GM12878 (cell line): ENCODE measurements around the gene SPTLC2. TPM values are rescaled to one million over a fixed set of nuclear protein-coding genes. Genes with fewer than 3 reads are reported as not detected.

Source experiments
- ATAC-seq: fragments of 200-7000 bp; cut with Tn5 transposase; 3 replicates; pipeline ENCODE4 v1.9.1; 2020; ENCODE audit warnings: mild to moderate bottlenecking, moderate library complexity
- BruUV-seq: library from RNA; stranded (reverse); fragments of 400-500 nt; replicated peaks from 2 replicates; lab custom pipeline; 2021; lab: Mats Ljungman, UMichigan
- CTCF ChIA-PET: fragments of 300-600 bp; sonication (Branson Sonifier 250); formaldehyde crosslinking; extraction: SDS; loops from one replicate; lab custom pipeline; 2021; ENCODE audit warnings: inconsistent platforms; lab: Yijun Ruan, JAX
- POLR2A ChIA-PET: fragments of 350-600 bp; formaldehyde crosslinking; extraction: SDS; loops from one replicate; lab custom pipeline; 2021; ENCODE audit warnings: inconsistent platforms; lab: Charles Lee
- RAD21 ChIA-PET: fragments of 300-600 bp; sonication (Branson Sonifier 250); formaldehyde crosslinking; loops from one replicate; lab custom pipeline; 2023; ENCODE audit warnings: antibody characterized with exemption; ENCODE audit not compliant: unreplicated experiment; lab: Charles Lee
- SMC1A ChIA-PET: fragments of 300-600 bp; sonication (Branson Sonifier 250); formaldehyde crosslinking; loops from one replicate; lab custom pipeline; 2023; ENCODE audit not compliant: unreplicated experiment, uncharacterized antibody; lab: Charles Lee
- DNase-seq: peaks from one replicate; pipeline ENCODE4 v3.0.0-alpha.2; 2011; ENCODE audit warnings: low read depth, low spot score
- FAIRE-seq: peaks from 3 replicates; lab custom pipeline; 2011; peaks lifted over from hg19 to GRCh38; lab: Jason Lieb, UNC
- H2AFZ ChIP-seq: 2 replicates; pipeline ENCODE4 v1.6.0; 2011; ENCODE audit warnings: low read depth, low read length, control low read depth; ENCODE audit not compliant: control insufficient read depth
- H3K27ac ChIP-seq: 2 replicates; pipeline ENCODE4 v1.5.1; 2011; ENCODE audit warnings: control low read depth; ENCODE audit not compliant: control insufficient read depth, insufficient read depth
- H3K27me3 ChIP-seq, 2 experiments: replicated peaks in 1 of 2; 2 replicates each; pipeline versions ENCODE4 v1.6.0 to v1.6.1; 2011; ENCODE audit warnings: low read length in 1 of 2; ENCODE audit not compliant: control insufficient read depth in 2 of 2, insufficient read depth in 2 of 2
- H3K36me3 ChIP-seq, 2 experiments: 2 replicates each; pipeline ENCODE4 v1.5.1; 2011; ENCODE audit warnings: low read length in 1 of 2; ENCODE audit not compliant: control insufficient read depth in 2 of 2, insufficient read depth in 2 of 2
- H3K4me1 ChIP-seq: 2 replicates; pipeline ENCODE4 v1.6.1; 2011; ENCODE audit warnings: mild to moderate bottlenecking, low read length, moderate library complexity, mixed read lengths; ENCODE audit not compliant: control insufficient read depth, insufficient read depth
- H3K4me2 ChIP-seq: 2 replicates; pipeline ENCODE4 v1.6.0; 2011; ENCODE audit warnings: control low read depth; ENCODE audit not compliant: control insufficient read depth, insufficient read depth
- H3K4me3 ChIP-seq: fragments of 200-600 bp; sonication (generic); 2 replicates; pipeline ENCODE4 v1.5.1; 2016
- H3K79me2 ChIP-seq: 2 replicates; pipeline ENCODE4 v1.6.0; 2011; ENCODE audit warnings: low read length; ENCODE audit not compliant: control insufficient read depth, insufficient read depth
- H3K9ac ChIP-seq: 2 replicates; pipeline ENCODE4 v1.8.0; 2011; ENCODE audit warnings: low read length, control low read depth, mixed read lengths; ENCODE audit not compliant: control insufficient read depth, insufficient read depth
- H3K9me3 ChIP-seq: replicated peaks from 3 replicates; pipeline ENCODE4 v1.5.1; 2011; ENCODE audit warnings: mild to moderate bottlenecking, low read length; ENCODE audit not compliant: control insufficient read depth, insufficient read depth
- H4K20me1 ChIP-seq: 2 replicates; pipeline ENCODE4 v1.6.0; 2011; ENCODE audit not compliant: control insufficient read depth, insufficient read depth
- BHLHE40 ChIP-seq, 2 experiments: fragments of 450-650 bp in 1 of 2; IDR thresholded peaks; 2 replicates each; pipeline ENCODE4 v1.6.1; 2011 to 2017; ENCODE audit warnings: low read depth in 2 of 2, borderline replicate concordance in 1 of 2, improper control_type of control experiment in 1 of 2, low read length in 1 of 2, mild to moderate bottlenecking in 1 of 2
- CBX3 ChIP-seq: fragments of 200-600 bp; sonication (generic); IDR thresholded peaks from 2 replicates; pipeline ENCODE4 v1.6.1; 2016; ENCODE audit warnings: low read depth, borderline replicate concordance
- E4F1 ChIP-seq: fragments of 450-650 bp; IDR thresholded peaks from 2 replicates; pipeline ENCODE4 v1.6.1; 2018; ENCODE audit warnings: borderline replicate concordance, mild to moderate bottlenecking; ENCODE audit not compliant: partially characterized antibody
- EED ChIP-seq: sonication (generic); IDR thresholded peaks from 2 replicates; pipeline ENCODE4 v1.6.1; 2016; ENCODE audit warnings: antibody characterized with exemption, low read depth
- ETV6 ChIP-seq, 2 experiments: fragments of 450-650 bp in 1 of 2; IDR thresholded peaks in 1 of 2; conservative IDR thresholded peaks in 1 of 2; 2 replicates each; pipeline ENCODE4 v1.6.1; 2014; ENCODE audit warnings: antibody characterized with exemption in 1 of 2, borderline replicate concordance in 1 of 2, low read depth in 1 of 2, mild to moderate bottlenecking in 1 of 2, moderate library complexity in 1 of 2
- HSF1 ChIP-seq: fragments of 150-350 bp; IDR thresholded peaks from 2 replicates; pipeline ENCODE4 v1.6.1; 2014; ENCODE audit warnings: mild to moderate bottlenecking, low read depth, low read length
- KAT2A ChIP-seq: conservative IDR thresholded peaks from 2 replicates; pipeline ENCODE4 v1.6.1; 2011; ENCODE audit warnings: low read depth, low read length; ENCODE audit not compliant: control insufficient read depth
- MTA2 ChIP-seq: fragments of 450-650 bp; IDR thresholded peaks from 2 replicates; pipeline ENCODE4 v1.6.1; 2016; ENCODE audit warnings: low read depth, mild to moderate bottlenecking, moderate library complexity
- PML ChIP-seq: IDR thresholded peaks from 2 replicates; pipeline ENCODE4 v1.6.1; 2012; ENCODE audit warnings: low read length, inconsistent platforms
- SPI1 ChIP-seq: IDR thresholded peaks from 2 replicates; pipeline ENCODE4 v1.6.1; 2011; ENCODE audit warnings: low read depth, mild to moderate bottlenecking, low read length, moderate library complexity, borderline replicate concordance; ENCODE audit not compliant: insufficient read depth
- STAT3 ChIP-seq: IDR thresholded peaks from 2 replicates; pipeline ENCODE4 v1.6.1; 2011; ENCODE audit warnings: low read depth, low read length, improper control_type of control experiment
- WGBS: methylation state at CpG from one replicate; pipeline ENCODE4 v1.1.6; 2016; ENCODE audit warnings: low lambda C conversion rate; ENCODE audit not compliant: insufficient replicate concordance, insufficient coverage; ENCODE audit errors: missing lambda C conversion rate; 5-methylcytosine and 5-hydroxymethylcytosine counted together
- in situ Hi-C: fragments of 300-500 bp; cut with MboI; formaldehyde crosslinking; loops from 9 replicates; pipeline ENCODE4 v1.14.3; 2018; ENCODE audit warnings: mixed read lengths
- intact Hi-C: fragments of 100-400 bp; cut with micrococcal nuclease; formaldehyde crosslinking; loops from one replicate; pipeline ENCODE4 v1.14.2; 2022; ENCODE audit not compliant: unreplicated experiment
- polyA plus RNA-seq, 11 experiments: library from polyadenylated mRNA; depleted of rRNA in 4 of 11; unstranded in 6 of 11; stranded (reverse) in 5 of 11; fragments of >200 nt; fragmentation: Nextera tagmentation in 4 of 11; fragmentation: Illumina TruSeq in 1 of 11; extraction: Ambion mirVana in 4 of 11; extraction: Trizol in 1 of 11; gene quantifications; 1 replicate in 1 of 11; 2 replicates in 10 of 11; pipeline versions ENCODE4 v1.2.1 to v1.2.3, GENCODE V29; 2011 to 2016; ENCODE audit warnings: inconsistent platforms in 2 of 11, missing spikeins in 2 of 11, low read depth in 1 of 11
- total RNA-seq, 4 experiments: library from RNA; depleted of rRNA in 3 of 4; stranded (reverse); fragments of >200 nt in 3 of 4; fragmentation: Illumina TruSeq in 1 of 4; extraction: Trizol in 1 of 4; gene quantifications; 2 replicates each; pipeline versions ENCODE4 v1.2.1 to v1.2.3, GENCODE V29; 2013 to 2021

SPTLC2 gene
- total and polyA plus RNA-seq, 10 of the 15 experiments (the other 5 are each of a cell fraction or from before 2014, with no cell fraction given): 6.9 to 35.1 (median 19.7) TPM

- CTCF ChIA-PET: interaction anchor here (0.5 to 1.8 kb wide), 4 partner anchors 10 to 24 kb away, joined by 3 to 7 read pairs (median 3); no protein-coding TSS in a partner anchor
- POLR2A ChIA-PET: no interaction called here
- RAD21 ChIA-PET: no interaction called here
- BruUV-seq: no TSS peak
- Histone ChIP-seq H3K27me3 (no peaks in the 10 kb centered on the region), H3K4me1 (peaks cover 42% of the 10 kb centered on the region), H3K9me3 (no peaks in the 10 kb centered on the region; the same call in 2 of the 3 replicates), H3K4me2 (peak overlapping the region; percentile 39; the same call in 1 of the 2 replicates), H2AFZ (no peak overlapping the region), H3K36me3 (peaks cover 0 to 10% of the 10 kb centered on the region in 2 experiments; a peak in 1 of 4 replicates), H3K27ac (peak overlapping the region; percentile 29), H4K20me1 (no peaks in the 10 kb centered on the region), H3K79me2 (peaks cover 18% of the 10 kb centered on the region), H3K9ac (no peak overlapping the region), H3K4me3 (no peak overlapping the region)
- in situ Hi-C loops (no loop called here), intact Hi-C loops (no loop called here)
- ATAC-seq: peak; percentile 29
- TF ChIP-seq ETV6 (conservative IDR thresholded peaks at IDR 0.05 in 1 of 2, IDR thresholded peaks at IDR 0.05 in 1 of 2; ENCODE audit: borderline replicate concordance in 1 of 2, low read depth in 1 of 2): no peak
- no peak for TF ChIP-seq STAT3
- no peak for TF ChIP-seq E4F1
- no peak for TF ChIP-seq HSF1
- TF ChIP-seq KAT2A: no peak
- no peak for TF ChIP-seq PML
- no peak for TF ChIP-seq BHLHE40 (IDR thresholded peaks at IDR 0.05; ENCODE audit: borderline replicate concordance in 1 of 2, low read depth in 2 of 2, low read length in 1 of 2)
- no peak for TF ChIP-seq CBX3
- no peak for TF ChIP-seq EED
- TF ChIP-seq SPI1: no peak
- TF ChIP-seq MTA2: no peak
- no peak for FAIRE-seq
- no peak for DNase-seq
- WGBS: 65% methylated on average over 6 of the region's 6 CpGs
- SMC1A ChIA-PET: interaction anchor here (1.4 to 3.2 kb wide), 3 partner anchors 10 to 38 kb away, joined by 3 to 16 read pairs (median 12); no protein-coding TSS in a partner anchor
Measured at GRCh38 chr14:77590845-77591485, 25.5 kb downstream of the SPTLC2 start.
